Kidney epithelial cell (primary cell): ENCODE results near the gene OPN1MW2. TPM values are rescaled to one million over a fixed set of nuclear protein-coding genes. Genes with fewer than 3 reads are reported as not detected.
"Not testable (repeated sequence)": the region's sequence is repeated elsewhere in the genome, so short reads cannot be mapped to it uniquely, and the experiment has no call there.

Experiments used
- DNase-seq: peaks from one replicate; pipeline ENCODE4 v3.0.0-alpha.2; 2010; ENCODE audit warnings: low read depth
- H3K27me3 ChIP-seq: 2 replicates; pipeline ENCODE4 v1.6.0; 2011; ENCODE audit warnings: low read length; ENCODE audit not compliant: control insufficient read depth, insufficient read depth
- H3K36me3 ChIP-seq: 2 replicates; pipeline ENCODE4 v1.5.1; 2011; ENCODE audit warnings: low read length; ENCODE audit not compliant: control insufficient read depth, insufficient read depth
- H3K4me3 ChIP-seq: 2 replicates; pipeline ENCODE4 v1.5.1; 2011; ENCODE audit warnings: low read depth, mild to moderate bottlenecking, control low read depth, low read length
- total RNA-seq: library from RNA; depleted of rRNA; stranded (reverse); fragments of >200 nt; gene quantifications from 2 replicates; pipeline ENCODE4 v1.2.3, GENCODE V29; 2015

Gene OPN1MW2
- total RNA-seq, 1 donor from 2014 or later: not detected

- not testable (repeated sequence) for DNase-seq, H3K4me3 ChIP-seq
These were observed 19.5 kb downstream of the OPN1MW2 start for GRCh38 chrX:154238939-154239559.

GRCh38 chrX:154239982-154240503, 20.5 kb downstream of the OPN1MW2 start:
- not testable (repeated sequence) for H3K27me3 ChIP-seq, H3K4me3 ChIP-seq, DNase-seq, H3K36me3 ChIP-seq

More at GRCh38 chrX:154238939-154239559, 19.5 kb downstream of the OPN1MW2 start:
- not testable (repeated sequence) for H3K36me3 ChIP-seq, H3K27me3 ChIP-seq

- H3K4me3 ChIP-seq, H3K36me3 ChIP-seq, H3K27me3 ChIP-seq, DNase-seq: not testable (repeated sequence)
These were observed 28.0 kb downstream of the OPN1MW2 start for GRCh38 chrX:154247377-154248045.

- not testable (repeated sequence) for H3K4me3 ChIP-seq, DNase-seq, H3K27me3 ChIP-seq, H3K36me3 ChIP-seq
These were observed 28.5 kb downstream of the OPN1MW2 start for GRCh38 chrX:154248076-154248475.

- not testable (repeated sequence) for H3K4me3 ChIP-seq, H3K27me3 ChIP-seq, H3K36me3 ChIP-seq, DNase-seq
These were observed 37.7 kb downstream of the OPN1MW2 start, which contains the start of gene OPN1MW3 for GRCh38 chrX:154257282-154257681. TSS of gene OPN1MW3 (plus strand) at chrX:154257582. CDS start at chrX:154257620, 38 bp downstream.

- not testable (repeated sequence) for H3K36me3 ChIP-seq, H3K4me3 ChIP-seq, H3K27me3 ChIP-seq, DNase-seq
These were observed 39.2 kb downstream of the OPN1MW2 start for GRCh38 chrX:154258711-154259110.

GRCh38 chrX:154263072-154263471, 43.5 kb downstream of the OPN1MW2 start:
- not testable (repeated sequence) for DNase-seq, H3K4me3 ChIP-seq, H3K36me3 ChIP-seq, H3K27me3 ChIP-seq

- H3K27me3 ChIP-seq, DNase-seq, H3K36me3 ChIP-seq, H3K4me3 ChIP-seq: not testable (repeated sequence)
These were observed 49.7 kb downstream of the OPN1MW2 start for GRCh38 chrX:154269245-154269644.

Other genes starting within 250 kb of the OPN1MW2 start
- 56.2 and 72.2 TPM in 2 replicates for gene HCFC1, start 247.9 kb upstream of the OPN1MW2 start, total RNA-seq
- gene TMEM187, start 247.0 kb upstream of the OPN1MW2 start, total RNA-seq: 6.7 and 11.9 TPM in 2 replicates
- 193 and 225 TPM in 2 replicates for gene IRAK1, start 199.9 kb upstream of the OPN1MW2 start, total RNA-seq
- 32.0 and 34.4 TPM in 2 replicates for gene MECP2, start 122.0 kb upstream of the OPN1MW2 start, total RNA-seq
- not detected in 2 replicates for gene OPN1LW, start 75.5 kb upstream of the OPN1MW2 start, total RNA-seq
- gene OPN1MW, start 37.2 kb upstream of the OPN1MW2 start, total RNA-seq: not detected in 2 replicates
- gene OPN1MW3, start 37.8 kb downstream of the OPN1MW2 start, total RNA-seq: not detected in 2 replicates
- gene TEX28, start 75.4 kb downstream of the OPN1MW2 start, total RNA-seq: not detected in 2 replicates
- not detected in 2 replicates for gene TKTL1, start 76.0 kb downstream of the OPN1MW2 start, total RNA-seq
- gene FLNA, start 154.9 kb downstream of the OPN1MW2 start, total RNA-seq: 2,357 and 2,761 TPM in 2 replicates
- 56.2 and 60.5 TPM in 2 replicates for gene EMD, start 159.5 kb downstream of the OPN1MW2 start, total RNA-seq
- 8,307 and 11,298 TPM in 2 replicates for gene RPL10, start 178.6 kb downstream of the OPN1MW2 start, total RNA-seq
- 15.5 and 16.6 TPM in 2 replicates for gene DNASE1L1, start 189.5 kb downstream of the OPN1MW2 start, total RNA-seq
- gene TAFAZZIN, start 191.8 kb downstream of the OPN1MW2 start, total RNA-seq: 55.2 and 62.0 TPM in 2 replicates
- gene ATP6AP1, start 208.9 kb downstream of the OPN1MW2 start, total RNA-seq: 70.0 and 78.3 TPM in 2 replicates
- gene GDI1, start 217.4 kb downstream of the OPN1MW2 start, total RNA-seq: 113 and 121 TPM in 2 replicates
- 79.1 and 80.0 TPM in 2 replicates for gene FAM50A, start 224.4 kb downstream of the OPN1MW2 start, total RNA-seq
- 16.7 and 34.7 TPM in 2 replicates for gene PLXNA3, start 238.5 kb downstream of the OPN1MW2 start, total RNA-seq